CD4-positive, alpha-beta T cell (primary cell): ENCODE results near the gene RPS23. TPM values are rescaled to one million over a fixed set of nuclear protein-coding genes. Genes with fewer than 3 reads are reported as not detected.

Experiments
- ATAC-seq: fragments of 200-7000 bp; cut with Tn5 transposase; one replicate; pipeline ENCODE4 v1.10.0; 2022; ENCODE audit warnings: mild to moderate bottlenecking; ENCODE audit not compliant: poor library complexity
- CTCF ChIA-PET: fragments of 350-600 bp; sonication (Branson Sonifier 250); formaldehyde crosslinking; loops from one replicate; lab custom pipeline; 2021; ENCODE audit warnings: antibody characterized with exemption, inconsistent platforms; lab: Charles Lee
- POLR2A ChIA-PET: fragments of 350-600 bp; sonication (Branson Sonifier 250); formaldehyde crosslinking; loops from one replicate; lab custom pipeline; 2021; ENCODE audit warnings: antibody characterized with exemption, inconsistent platforms; lab: Charles Lee
- DNase-seq, 14 experiments: peaks; one replicate each; pipeline ENCODE4 v3.0.0-alpha.2; 2013 to 2020; ENCODE audit warnings: mixed read lengths in 2 of 14
- H3K27ac ChIP-seq, 2 donors: one replicate each; pipeline versions ENCODE4 v1.5.1 to v1.7.0; 2013; ENCODE audit warnings: low read length in 2 of 2, low read depth in 1 of 2, mild to moderate bottlenecking in 1 of 2
- H3K27me3 ChIP-seq, 2 experiments: 1 replicate in 1 of 2; 2 replicates in 1 of 2; pipeline versions ENCODE4 v1.6.1 to v1.7.0; 2013; ENCODE audit warnings: low read length in 2 of 2, control low read depth in 1 of 2, mild to moderate bottlenecking in 1 of 2, moderate library complexity in 1 of 2; ENCODE audit not compliant: insufficient read depth in 2 of 2, control insufficient read depth in 1 of 2
- H3K36me3 ChIP-seq: one replicate; pipeline ENCODE4 v1.6.1; 2013; ENCODE audit warnings: low read length, control low read depth; ENCODE audit not compliant: insufficient read depth
- H3K4me1 ChIP-seq: one replicate; pipeline ENCODE4 v1.6.1; 2013; ENCODE audit warnings: low read length, control low read depth; ENCODE audit not compliant: insufficient read depth
- H3K4me3 ChIP-seq: one replicate; pipeline ENCODE4 v1.5.1; 2013; ENCODE audit warnings: mild to moderate bottlenecking, low read length, moderate library complexity
- H3K9me3 ChIP-seq, 2 experiments: 1 replicate in 1 of 2; 2 replicates in 1 of 2; pipeline versions ENCODE4 v1.6.1 to v1.7.0; 2013; ENCODE audit warnings: low read length in 2 of 2, mild to moderate bottlenecking in 2 of 2, control low read depth in 1 of 2, moderate library complexity in 1 of 2; ENCODE audit not compliant: control insufficient read depth in 1 of 2, insufficient read depth in 1 of 2
- H3K27ac Mint-ChIP-seq: one replicate; pipeline ENCODE4 v1.8.0; 2020; ENCODE audit warnings: mixed read lengths
- H3K27me3 Mint-ChIP-seq: one replicate; pipeline ENCODE4 v1.8.0; 2021; ENCODE audit warnings: mixed read lengths
- H3K36me3 Mint-ChIP-seq: one replicate; pipeline ENCODE4 v1.8.0; 2021; ENCODE audit warnings: low read depth, mixed read lengths
- H3K4me1 Mint-ChIP-seq: one replicate; pipeline ENCODE4 v1.8.0; 2021; ENCODE audit warnings: low read depth, mixed read lengths
- H3K4me3 Mint-ChIP-seq: one replicate; pipeline ENCODE4 v1.8.0; 2020; ENCODE audit warnings: mild to moderate bottlenecking, mixed read lengths
- H3K9me3 Mint-ChIP-seq: one replicate; pipeline ENCODE4 v1.8.0; 2020; ENCODE audit warnings: mixed read lengths
- intact Hi-C, 2 experiments: fragments of 100-400 bp; cut with DNase I in 1 of 2; cut with micrococcal nuclease in 1 of 2; formaldehyde crosslinking; loops; one replicate each; pipeline versions ENCODE4 v1.15.1 to v1.9.0; 2023 to 2025; cut with DNase I, micrococcal nuclease
- total RNA-seq, 174 experiments: library from RNA in 2 of 174; stranded (reverse) in 2 of 174; gene quantifications; one replicate each; pipeline ENCODE4 v1.2.3 and lab custom pipeline; 2021 to 2026
- TF ChIP-seq, protein P1 (sequence below): fragments of 200-600 bp; IDR thresholded peaks from one replicate; pipeline ENCODE4 v1.8.0; 2022; ENCODE audit warnings: antibody characterized with exemption, mild to moderate bottlenecking

The RPS23 gene
- total RNA-seq, 2 experiments from 2014 or later = 4,190 to 4,212 TPM

DNA sequence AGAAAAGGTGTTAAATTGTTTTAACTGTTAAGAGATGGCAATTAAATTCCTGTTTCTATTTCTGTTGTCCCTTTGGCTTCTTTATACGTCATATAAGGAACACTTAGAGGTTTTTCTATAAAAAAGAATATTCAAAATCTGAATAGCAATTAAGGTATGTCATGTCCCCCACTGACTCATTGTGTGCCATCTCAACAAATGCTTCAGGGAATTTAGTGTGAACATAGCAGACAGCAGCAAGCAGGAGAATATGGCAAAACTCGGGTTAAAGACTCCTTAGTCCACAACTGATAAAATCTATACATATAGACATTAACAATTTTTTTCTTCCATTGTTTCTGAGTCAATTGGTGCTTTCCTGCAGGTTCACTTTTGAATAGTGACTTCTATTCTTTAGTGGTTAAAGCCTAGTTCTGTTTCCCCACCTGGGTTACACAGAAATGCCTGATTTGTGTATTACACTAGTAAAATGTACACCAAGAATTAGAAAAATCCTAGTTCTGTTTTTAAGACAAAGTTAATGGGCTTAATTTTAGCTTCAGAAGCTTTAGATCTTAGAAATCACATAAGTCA is 17.9 kb upstream of the RPS23 start:
- CTCF ChIA-PET = no interaction called here
- TF ChIP-seq, protein P1, sequence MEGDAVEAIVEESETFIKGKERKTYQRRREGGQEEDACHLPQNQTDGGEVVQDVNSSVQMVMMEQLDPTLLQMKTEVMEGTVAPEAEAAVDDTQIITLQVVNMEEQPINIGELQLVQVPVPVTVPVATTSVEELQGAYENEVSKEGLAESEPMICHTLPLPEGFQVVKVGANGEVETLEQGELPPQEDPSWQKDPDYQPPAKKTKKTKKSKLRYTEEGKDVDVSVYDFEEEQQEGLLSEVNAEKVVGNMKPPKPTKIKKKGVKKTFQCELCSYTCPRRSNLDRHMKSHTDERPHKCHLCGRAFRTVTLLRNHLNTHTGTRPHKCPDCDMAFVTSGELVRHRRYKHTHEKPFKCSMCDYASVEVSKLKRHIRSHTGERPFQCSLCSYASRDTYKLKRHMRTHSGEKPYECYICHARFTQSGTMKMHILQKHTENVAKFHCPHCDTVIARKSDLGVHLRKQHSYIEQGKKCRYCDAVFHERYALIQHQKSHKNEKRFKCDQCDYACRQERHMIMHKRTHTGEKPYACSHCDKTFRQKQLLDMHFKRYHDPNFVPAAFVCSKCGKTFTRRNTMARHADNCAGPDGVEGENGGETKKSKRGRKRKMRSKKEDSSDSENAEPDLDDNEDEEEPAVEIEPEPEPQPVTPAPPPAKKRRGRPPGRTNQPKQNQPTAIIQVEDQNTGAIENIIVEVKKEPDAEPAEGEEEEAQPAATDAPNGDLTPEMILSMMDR = no peak
- Mint-ChIP-seq H3K4me3 (no peak overlapping the region), H3K4me1 (no peaks in the 10 kb centered on the region), H3K9me3 (no peaks in the 10 kb centered on the region), H3K27ac (no peak overlapping the region), H3K27me3 (no peaks in the 10 kb centered on the region), H3K36me3 (no peaks in the 10 kb centered on the region)
- H3K27ac ChIP-seq = no peak overlapping the region
- intact Hi-C loops = no loop called here
- H3K4me3 ChIP-seq = no peak overlapping the region
- DNase-seq = no peak
- H3K4me1 ChIP-seq = no peaks in the 10 kb centered on the region
- no peaks in the 10 kb centered on the region for H3K27me3 ChIP-seq
- H3K36me3 ChIP-seq = no peaks in the 10 kb centered on the region
- ATAC-seq = no peak
- no peaks in the 10 kb centered on the region for H3K9me3 ChIP-seq
- POLR2A ChIA-PET = interaction anchor here (0.6 kb wide), 1 partner anchor 19 kb away, joined by 3 read pairs; no protein-coding TSS in a partner anchor

GRCh38 chr5:82295144-82295543 is 17.0 kb upstream of the RPS23 start:
- H3K9me3 Mint-ChIP-seq = no peaks in the 10 kb centered on the region
- POLR2A ChIA-PET = no interaction called here
- H3K27me3 Mint-ChIP-seq = no peaks in the 10 kb centered on the region
- H3K4me1 Mint-ChIP-seq = no peaks in the 10 kb centered on the region
- no peak overlapping the region for H3K4me3 Mint-ChIP-seq
- H3K36me3 Mint-ChIP-seq = no peaks in the 10 kb centered on the region
- no peak overlapping the region for H3K27ac Mint-ChIP-seq
- intact Hi-C loops = no loop called here
- Histone ChIP-seq H3K36me3 (no peaks in the 10 kb centered on the region), H3K27ac (no peak overlapping the region), H3K9me3 (no peaks in the 10 kb centered on the region), H3K4me3 (no peak overlapping the region), H3K4me1 (no peaks in the 10 kb centered on the region), H3K27me3 (no peaks in the 10 kb centered on the region)
- CTCF ChIA-PET = no interaction called here
- TF ChIP-seq, protein P1 = no peak
- no peak for ATAC-seq
- DNase-seq = no peak

DNA sequence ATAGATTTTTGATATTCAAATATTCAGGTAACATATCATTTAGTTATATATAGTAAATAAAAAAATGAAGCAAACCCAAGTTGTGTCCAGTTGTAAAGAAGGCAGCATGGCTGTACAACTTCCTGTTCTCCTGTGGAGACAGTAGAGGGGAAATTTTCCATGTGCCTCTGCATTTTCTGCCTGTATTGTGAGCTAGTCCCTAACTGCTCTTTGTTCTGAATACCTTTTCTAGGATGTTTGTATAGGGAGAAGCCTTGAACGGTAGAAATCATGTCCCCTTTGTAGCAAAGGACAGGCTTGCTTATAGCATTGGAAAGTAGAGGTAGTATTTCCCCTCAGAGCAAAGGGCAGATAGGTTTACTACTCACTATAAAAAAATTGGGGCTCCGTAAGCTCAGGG is 13.3 kb upstream of the RPS23 start:
- H3K27ac Mint-ChIP-seq = no peak overlapping the region
- H3K4me3 ChIP-seq = no peak overlapping the region
- H3K27me3 Mint-ChIP-seq = no peaks in the 10 kb centered on the region
- no peak for ATAC-seq
- H3K9me3 ChIP-seq = no peaks in the 10 kb centered on the region
- no peak for DNase-seq
- no peaks in the 10 kb centered on the region for H3K9me3 Mint-ChIP-seq
- H3K36me3 Mint-ChIP-seq = no peaks in the 10 kb centered on the region
- H3K27ac ChIP-seq = no peak overlapping the region
- no peaks in the 10 kb centered on the region for H3K4me1 ChIP-seq
- ChIA-PET CTCF (interaction anchor here (1.7 kb wide), 1 partner anchor 21 kb away, joined by 4 read pairs; no protein-coding TSS in a partner anchor), POLR2A (no interaction called here)
- no peaks in the 10 kb centered on the region for H3K36me3 ChIP-seq
- no peak overlapping the region for H3K4me3 Mint-ChIP-seq
- intact Hi-C loops = no loop called here
- no peaks in the 10 kb centered on the region for H3K4me1 Mint-ChIP-seq
- TF ChIP-seq, protein P1 = no peak
- no peaks in the 10 kb centered on the region for H3K27me3 ChIP-seq
